IMR-90 (cell line): ENCODE results near the gene EYS.

Source experiments
- BHLHE40 ChIP-seq: fragments of 150-350 bp; IDR thresholded peaks from 2 replicates; pipeline ENCODE4 v1.6.1; 2016; ENCODE audit warnings: mild to moderate bottlenecking, low read depth, low read length
- CEBPB ChIP-seq: IDR thresholded peaks from 2 replicates; pipeline ENCODE4 v1.6.1; 2012; ENCODE audit warnings: low read depth, low read length, improper control_type of control experiment
- MXI1 ChIP-seq: IDR thresholded peaks from 2 replicates; pipeline ENCODE4 v1.6.1; 2012; ENCODE audit warnings: low read depth, mild to moderate bottlenecking, low read length, moderate library complexity, borderline replicate concordance
- POLR2A ChIP-seq: IDR thresholded peaks from 2 replicates; pipeline ENCODE4 v1.6.1; 2012; ENCODE audit warnings: mild to moderate bottlenecking, low read depth, low read length
- RAD21 ChIP-seq: IDR thresholded peaks from 2 replicates; pipeline ENCODE4 v1.6.1; 2012; ENCODE audit warnings: low read length, improper control_type of control experiment
- RFX5 ChIP-seq: IDR thresholded peaks from 2 replicates; pipeline ENCODE4 v1.8.0; 2012; ENCODE audit warnings: low read depth, mild to moderate bottlenecking, low read length, moderate library complexity
- SMC3 ChIP-seq: fragments of 150-350 bp; IDR thresholded peaks from 2 replicates; pipeline ENCODE4 v1.6.1; 2016; ENCODE audit warnings: low read depth, mild to moderate bottlenecking, antibody characterized with exemption, low read length, moderate library complexity
- TF ChIP-seq, protein P1 (sequence below): conservative IDR thresholded peaks from 2 replicates; pipeline ENCODE4 v1.5.1; 2012; ENCODE audit warnings: mild to moderate bottlenecking, low read depth, low read length, improper control_type of control experiment
- TF ChIP-seq, protein P2 (sequence below): fragments of 150-350 bp; IDR thresholded peaks from 2 replicates; pipeline ENCODE4 v1.6.1; 2017; ENCODE audit warnings: mild to moderate bottlenecking, antibody characterized with exemption, low read length, low read depth

- no peak for TF ChIP-seq SMC3
- TF ChIP-seq RAD21 = no peak
- no peak for TF ChIP-seq POLR2A
- TF ChIP-seq, protein P1, sequence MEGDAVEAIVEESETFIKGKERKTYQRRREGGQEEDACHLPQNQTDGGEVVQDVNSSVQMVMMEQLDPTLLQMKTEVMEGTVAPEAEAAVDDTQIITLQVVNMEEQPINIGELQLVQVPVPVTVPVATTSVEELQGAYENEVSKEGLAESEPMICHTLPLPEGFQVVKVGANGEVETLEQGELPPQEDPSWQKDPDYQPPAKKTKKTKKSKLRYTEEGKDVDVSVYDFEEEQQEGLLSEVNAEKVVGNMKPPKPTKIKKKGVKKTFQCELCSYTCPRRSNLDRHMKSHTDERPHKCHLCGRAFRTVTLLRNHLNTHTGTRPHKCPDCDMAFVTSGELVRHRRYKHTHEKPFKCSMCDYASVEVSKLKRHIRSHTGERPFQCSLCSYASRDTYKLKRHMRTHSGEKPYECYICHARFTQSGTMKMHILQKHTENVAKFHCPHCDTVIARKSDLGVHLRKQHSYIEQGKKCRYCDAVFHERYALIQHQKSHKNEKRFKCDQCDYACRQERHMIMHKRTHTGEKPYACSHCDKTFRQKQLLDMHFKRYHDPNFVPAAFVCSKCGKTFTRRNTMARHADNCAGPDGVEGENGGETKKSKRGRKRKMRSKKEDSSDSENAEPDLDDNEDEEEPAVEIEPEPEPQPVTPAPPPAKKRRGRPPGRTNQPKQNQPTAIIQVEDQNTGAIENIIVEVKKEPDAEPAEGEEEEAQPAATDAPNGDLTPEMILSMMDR = no peak
- no peak for TF ChIP-seq RFX5
- TF ChIP-seq, protein P2, sequence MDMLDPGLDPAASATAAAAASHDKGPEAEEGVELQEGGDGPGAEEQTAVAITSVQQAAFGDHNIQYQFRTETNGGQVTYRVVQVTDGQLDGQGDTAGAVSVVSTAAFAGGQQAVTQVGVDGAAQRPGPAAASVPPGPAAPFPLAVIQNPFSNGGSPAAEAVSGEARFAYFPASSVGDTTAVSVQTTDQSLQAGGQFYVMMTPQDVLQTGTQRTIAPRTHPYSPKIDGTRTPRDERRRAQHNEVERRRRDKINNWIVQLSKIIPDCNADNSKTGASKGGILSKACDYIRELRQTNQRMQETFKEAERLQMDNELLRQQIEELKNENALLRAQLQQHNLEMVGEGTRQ = no peak
- TF ChIP-seq MXI1 = no peak
- no peak for TF ChIP-seq BHLHE40
- no peak for TF ChIP-seq CEBPB
These were observed 1448.7 kb downstream of the EYS start for GRCh38 chr6:64258302-64258701.
